NCI-H187 treated with DMSO at 0.1 percent for 48 hours (cell line): ENCODE data around the gene TUBA1C.
"Not testable (repeated sequence)": the region's sequence is repeated elsewhere in the genome, so short reads cannot be mapped to it uniquely, and the experiment has no call there.

ENCODE experiments used
- DNase-seq: peaks from one replicate; lab custom pipeline; 2025; lab: John Stamatoyannopoulos, UW

Gene TUBA1C

DNA sequence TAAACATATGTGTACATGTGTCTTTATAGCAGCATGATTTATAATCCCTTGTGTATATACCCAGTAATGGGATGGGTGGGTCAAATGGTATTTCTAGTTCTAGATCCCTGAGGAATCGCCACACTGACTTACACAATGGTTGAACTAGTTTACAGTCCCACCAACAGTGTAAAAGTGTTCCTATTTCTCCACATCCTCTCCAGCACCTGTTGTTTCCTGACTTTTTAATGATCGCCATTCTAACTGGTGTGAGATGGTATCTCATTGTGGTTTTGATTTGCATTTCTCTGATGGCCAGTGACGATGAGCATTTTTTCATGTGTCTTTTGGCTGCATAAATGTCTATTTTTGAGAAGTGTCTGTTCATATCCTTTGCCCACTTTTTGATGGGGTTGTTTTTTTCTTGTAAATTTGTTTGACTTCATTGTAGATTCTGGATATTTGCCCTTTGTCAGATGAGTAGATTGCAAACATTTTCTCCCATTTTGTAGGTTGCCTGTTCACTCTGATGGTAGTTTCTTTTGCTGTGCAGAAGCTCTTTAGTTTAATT lies 45.6 kb downstream of the TUBA1C start:
- DNase-seq: not testable (repeated sequence)

- no peak for DNase-seq
These were observed 49.9 kb downstream of the TUBA1C start for GRCh38 chr12:49314811-49315210.

DNA sequence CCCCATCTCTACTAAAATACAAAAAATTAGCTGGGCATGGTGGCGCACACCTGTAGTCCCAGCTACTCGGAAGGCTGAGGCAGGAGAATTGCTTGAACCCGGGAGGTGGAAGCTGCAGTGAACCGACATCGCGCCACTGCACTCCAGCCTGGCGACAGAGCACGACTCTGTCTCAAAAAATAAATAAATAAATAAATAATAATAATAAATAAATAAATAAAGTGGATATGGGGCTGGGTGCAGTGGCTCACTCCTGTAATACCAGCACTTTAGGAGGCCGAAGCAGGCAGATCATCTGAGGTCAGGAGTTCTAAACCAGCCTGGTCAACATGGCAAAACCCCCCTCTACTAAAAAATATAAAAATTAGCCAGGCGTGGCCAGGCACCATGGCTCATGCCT lies 52.2 kb downstream of the TUBA1C start:
- DNase-seq: not testable (repeated sequence)

- not testable (repeated sequence) for DNase-seq
These were observed 55.7 kb downstream of the TUBA1C start for GRCh38 chr12:49320411-49321103.

- no peak for DNase-seq
These were observed 57.5 kb downstream of the TUBA1C start for GRCh38 chr12:49322367-49322707.

GRCh38 chr12:49322708-49323523 lies 58.0 kb downstream of the TUBA1C start, which contains the start of gene TROAP:
Gene TROAP, plus strand, starts transcription at chr12:49323255. Its CDS starts 354 bp downstream, at chr12:49323609.
- DNase-seq: peak; percentile 98

DNA sequence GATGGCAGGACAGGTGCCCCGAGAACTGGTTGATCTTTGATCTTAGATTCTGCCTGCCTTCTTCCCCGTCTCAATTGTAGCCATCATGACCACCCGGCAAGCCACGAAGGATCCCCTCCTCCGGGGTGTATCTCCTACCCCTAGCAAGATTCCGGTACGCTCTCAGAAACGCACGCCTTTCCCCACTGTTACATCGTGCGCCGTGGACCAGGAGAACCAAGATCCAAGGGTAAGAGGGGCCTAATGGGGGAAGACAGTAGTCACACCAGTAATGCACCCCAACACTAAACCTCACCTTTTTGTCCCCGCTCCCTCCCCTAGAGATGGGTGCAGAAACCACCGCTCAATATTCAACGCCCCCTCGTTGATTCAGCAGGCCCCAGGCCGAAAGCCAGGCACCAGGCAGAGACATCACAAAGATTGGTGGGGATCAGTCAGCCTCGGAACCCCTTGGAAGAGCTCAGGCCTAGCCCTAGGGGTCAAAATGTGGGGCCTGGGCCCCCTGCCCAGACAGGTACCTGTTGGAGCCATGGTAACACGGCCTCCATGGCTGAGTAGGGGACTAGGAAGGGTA lies 58.7 kb downstream of the TUBA1C start:
- DNase-seq: no peak
